ENCODE results near the gene CHD6. TPM values are rescaled to one million over a fixed set of nuclear protein-coding genes. Genes with fewer than 3 reads are reported as not detected.

The CHD6 gene
- total RNA-seq, 4 donors from 2014 or later, result 21.5 to 97.6 (median 53.7) TPM

DNA sequence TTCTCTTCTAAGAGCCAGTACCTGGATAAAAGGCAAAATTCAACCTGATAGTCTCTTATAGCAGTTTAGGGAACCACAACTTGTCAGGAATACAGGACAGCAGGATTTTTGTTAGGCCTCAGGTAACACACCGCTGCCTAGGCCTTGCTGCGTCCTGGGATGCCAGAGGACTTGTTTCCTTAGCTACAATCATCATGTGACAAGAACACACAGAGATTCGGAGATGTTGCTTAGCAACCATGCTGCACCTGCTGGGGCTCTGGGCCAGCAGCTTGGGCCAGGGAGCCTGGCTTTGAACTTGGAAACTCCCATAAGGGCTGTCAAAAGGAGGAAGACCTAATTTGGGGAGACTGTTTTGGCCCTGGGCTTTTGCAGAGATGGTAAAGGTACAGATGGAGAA, 36.1 kb upstream of the CHD6 start:
- intact Hi-C loops (cut with DNase I; ENCODE audit: low total_unique reads), result no loop called here
- no peak for DNase-seq
- TF ChIP-seq, protein P1, sequence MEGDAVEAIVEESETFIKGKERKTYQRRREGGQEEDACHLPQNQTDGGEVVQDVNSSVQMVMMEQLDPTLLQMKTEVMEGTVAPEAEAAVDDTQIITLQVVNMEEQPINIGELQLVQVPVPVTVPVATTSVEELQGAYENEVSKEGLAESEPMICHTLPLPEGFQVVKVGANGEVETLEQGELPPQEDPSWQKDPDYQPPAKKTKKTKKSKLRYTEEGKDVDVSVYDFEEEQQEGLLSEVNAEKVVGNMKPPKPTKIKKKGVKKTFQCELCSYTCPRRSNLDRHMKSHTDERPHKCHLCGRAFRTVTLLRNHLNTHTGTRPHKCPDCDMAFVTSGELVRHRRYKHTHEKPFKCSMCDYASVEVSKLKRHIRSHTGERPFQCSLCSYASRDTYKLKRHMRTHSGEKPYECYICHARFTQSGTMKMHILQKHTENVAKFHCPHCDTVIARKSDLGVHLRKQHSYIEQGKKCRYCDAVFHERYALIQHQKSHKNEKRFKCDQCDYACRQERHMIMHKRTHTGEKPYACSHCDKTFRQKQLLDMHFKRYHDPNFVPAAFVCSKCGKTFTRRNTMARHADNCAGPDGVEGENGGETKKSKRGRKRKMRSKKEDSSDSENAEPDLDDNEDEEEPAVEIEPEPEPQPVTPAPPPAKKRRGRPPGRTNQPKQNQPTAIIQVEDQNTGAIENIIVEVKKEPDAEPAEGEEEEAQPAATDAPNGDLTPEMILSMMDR (IDR thresholded peaks at IDR 0.05), result no peak
- H3K9me3 ChIP-seq, result no peaks in the 10 kb centered on the region
- no peaks in the 10 kb centered on the region for H3K4me1 ChIP-seq
- no peaks in the 10 kb centered on the region for H3K27me3 ChIP-seq
- no peak overlapping the region for H3K27ac ChIP-seq
- H3K36me3 ChIP-seq, result no peaks in the 10 kb centered on the region
- no peak overlapping the region for H3K4me3 ChIP-seq

DNA sequence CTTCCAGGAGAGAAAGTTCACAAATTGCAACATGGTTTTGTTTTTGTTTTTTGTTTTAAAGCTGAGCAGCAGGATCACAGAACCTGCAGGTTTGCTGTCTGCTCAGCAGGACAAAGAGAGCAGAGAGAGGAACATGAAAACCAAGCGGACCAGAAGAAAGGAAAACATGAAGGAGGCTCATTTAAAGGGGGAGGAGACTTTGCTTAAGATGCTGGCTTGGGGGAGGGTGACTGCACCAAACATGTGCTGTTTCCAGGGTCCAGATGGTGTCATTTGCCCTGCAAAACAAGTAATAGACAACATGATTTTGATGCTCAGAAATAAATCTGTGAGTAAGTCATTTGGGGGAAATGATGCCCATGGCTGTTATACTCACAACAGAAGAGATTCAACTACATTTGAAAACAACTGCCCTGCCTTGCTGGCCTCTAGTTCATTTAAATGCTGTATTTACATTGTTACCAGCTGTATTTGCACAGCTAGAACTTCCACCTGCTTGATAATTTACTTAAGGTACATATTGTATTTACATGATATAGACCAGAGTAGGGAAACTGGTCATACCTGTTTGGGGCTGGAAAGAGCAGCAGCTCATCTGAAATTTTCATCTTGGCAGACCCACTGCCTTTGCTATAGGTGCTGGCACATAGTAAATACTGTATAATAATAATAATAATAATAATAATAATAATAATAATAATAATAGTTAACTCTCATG, 32.2 kb upstream of the CHD6 start:
- DNase-seq, result no peak
- Histone ChIP-seq H3K4me3 (no peak overlapping the region), H3K36me3 (no peaks in the 10 kb centered on the region), H3K27ac (no peak overlapping the region), H3K27me3 (no peaks in the 10 kb centered on the region), H3K9me3 (no peaks in the 10 kb centered on the region), H3K4me1 (no peaks in the 10 kb centered on the region)
- intact Hi-C loops (cut with DNase I; ENCODE audit: low total_unique reads), result no loop called here
- TF ChIP-seq, protein P1 (IDR thresholded peaks at IDR 0.05), result no peak
- no peak for TF ChIP-seq POLR2A (IDR thresholded peaks at IDR 0.05)

DNA sequence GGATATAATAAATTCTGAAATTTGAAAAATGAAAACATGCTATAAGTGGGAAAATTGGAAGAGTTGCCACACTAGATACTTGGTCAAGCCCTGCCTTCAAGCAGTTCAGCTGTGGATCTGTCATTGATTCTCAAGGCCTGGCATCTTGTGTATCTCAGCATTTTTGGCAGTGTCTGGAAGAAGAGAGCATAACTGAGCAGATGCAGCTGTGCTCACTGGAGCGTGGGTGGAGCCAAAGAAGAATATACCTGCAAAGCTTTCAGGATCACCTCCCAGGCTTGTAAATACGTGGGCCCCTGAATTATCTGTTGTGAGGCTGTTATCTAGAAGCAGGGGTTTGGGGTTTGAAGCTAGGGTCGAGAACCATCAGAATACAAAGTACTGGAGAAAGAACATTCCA, 31.3 kb upstream of the CHD6 start:
- Histone ChIP-seq H3K4me1 (no peaks in the 10 kb centered on the region), H3K27ac (no peak overlapping the region), H3K9me3 (no peaks in the 10 kb centered on the region), H3K36me3 (no peaks in the 10 kb centered on the region), H3K4me3 (no peak overlapping the region), H3K27me3 (no peaks in the 10 kb centered on the region)
- TF ChIP-seq, protein P1 (IDR thresholded peaks at IDR 0.05), result no peak
- no peak for TF ChIP-seq POLR2A (IDR thresholded peaks at IDR 0.05)
- DNase-seq, result no peak
- intact Hi-C loops (cut with DNase I; ENCODE audit: low total_unique reads), result no loop called here

DNA sequence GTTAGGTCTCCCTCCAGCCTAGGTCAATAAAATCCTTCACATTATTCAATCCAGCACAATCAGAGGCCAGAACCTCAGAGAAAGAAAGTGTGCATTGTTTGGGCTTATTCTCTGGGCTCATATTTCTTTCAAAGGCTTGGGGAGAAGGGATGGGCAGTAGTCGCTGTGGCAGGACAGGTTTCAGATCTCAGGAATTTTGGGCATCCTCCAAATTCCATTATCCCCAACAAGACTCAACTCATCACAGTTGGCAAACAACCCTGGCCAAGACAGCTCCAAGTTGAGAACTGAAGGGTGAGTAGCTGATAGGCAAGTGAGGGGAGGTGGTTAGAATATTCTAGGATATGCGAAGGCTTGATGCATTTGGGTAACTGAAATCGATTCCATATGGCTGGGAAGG, 27.2 kb upstream of the CHD6 start:
- Histone ChIP-seq H3K4me3 (no peak overlapping the region), H3K9me3 (no peaks in the 10 kb centered on the region), H3K27me3 (no peaks in the 10 kb centered on the region), H3K27ac (no peak overlapping the region), H3K4me1 (no peaks in the 10 kb centered on the region), H3K36me3 (no peaks in the 10 kb centered on the region)
- intact Hi-C loops (cut with DNase I; ENCODE audit: low total_unique reads), result no loop called here
- DNase-seq, result no peak
- TF ChIP-seq, protein P1 (IDR thresholded peaks at IDR 0.05), result no peak
- TF ChIP-seq POLR2A (IDR thresholded peaks at IDR 0.05), result no peak

DNA sequence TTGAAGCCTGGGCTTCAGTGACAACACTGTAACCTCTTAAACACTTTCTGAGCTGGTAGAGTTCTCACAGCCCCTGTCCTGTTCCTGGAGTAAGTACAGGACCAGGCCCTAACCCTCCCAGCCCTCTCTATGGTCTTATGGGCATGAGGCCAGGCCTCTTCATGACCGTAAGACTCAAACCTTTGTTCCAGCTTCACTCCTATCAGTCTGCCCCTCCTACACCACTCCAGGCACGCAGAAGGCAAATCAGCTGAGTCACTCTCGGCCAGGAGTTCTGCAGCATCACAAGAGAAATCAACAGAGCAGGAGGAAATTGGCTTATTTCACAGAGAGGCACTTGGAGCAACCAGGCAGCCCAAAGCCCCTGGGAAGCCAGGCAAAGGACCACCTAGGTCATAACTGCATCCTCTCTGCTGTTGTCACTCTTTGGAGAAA, 25.3 kb upstream of the CHD6 start:
- TF ChIP-seq, protein P1 (IDR thresholded peaks at IDR 0.05), result no peak
- TF ChIP-seq POLR2A (IDR thresholded peaks at IDR 0.05), result no peak
- Histone ChIP-seq H3K27ac (peak overlapping the region in 1 of 2 donors; percentile 43), H3K9me3 (no peaks in the 10 kb centered on the region), H3K4me3 (no peak overlapping the region), H3K4me1 (no peaks in the 10 kb centered on the region), H3K36me3 (no peaks in the 10 kb centered on the region), H3K27me3 (no peaks in the 10 kb centered on the region)
- intact Hi-C loops (cut with DNase I; ENCODE audit: low total_unique reads), result no loop called here
- peak; percentile 21 to 32 for DNase-seq

All from uterus (tissue), 4 donors.